PC-3 (cell line): ENCODE data around the gene TMEM54. TPM values are rescaled to one million over a fixed set of nuclear protein-coding genes. Genes with fewer than 3 reads are reported as not detected.

ENCODE experiments used
- ATAC-seq: fragments of 200-7000 bp; cut with Tn5 transposase; 2 replicates; pipeline ENCODE4 v1.9.1; 2020; ENCODE audit warnings: mild to moderate bottlenecking, moderate library complexity
- BruUV-seq: library from RNA; stranded (reverse); fragments of 400-500 nt; replicated peaks from 2 replicates; lab custom pipeline; 2021; lab: Mats Ljungman, UMichigan
- CTCF ChIA-PET: fragments of 300-600 bp; sonication (Branson Sonifier 250); formaldehyde crosslinking; loops from one replicate; lab custom pipeline; 2022; ENCODE audit warnings: antibody characterized with exemption; lab: Charles Lee
- POLR2A ChIA-PET: fragments of 300-600 bp; sonication (Branson Sonifier 250); formaldehyde crosslinking; loops from one replicate; lab custom pipeline; 2022; ENCODE audit warnings: antibody characterized with exemption; ENCODE audit not compliant: unreplicated experiment; lab: Charles Lee
- DNase-seq: peaks from one replicate; pipeline ENCODE4 v3.0.0-alpha.2; 2015
- H2AFZ ChIP-seq: fragments of 300-600 bp; sonication (generic); 2 replicates; pipeline ENCODE4 v1.6.0; 2016; ENCODE audit warnings: antibody characterized with exemption, low read length
- H3F3A ChIP-seq: fragments of 300-600 bp; sonication (generic); one replicate; pipeline ENCODE4 v1.6.0; 2017; ENCODE audit warnings: antibody characterized with exemption, low read length, control low read depth, mild to moderate bottlenecking; ENCODE audit not compliant: unreplicated experiment
- H3K27ac ChIP-seq: fragments of 300-600 bp; sonication (generic); 2 replicates; pipeline ENCODE4 v1.5.1; 2016; ENCODE audit warnings: mild to moderate bottlenecking, low read length
- H3K27me3 ChIP-seq: fragments of 300-600 bp; sonication (generic); 2 replicates; pipeline ENCODE4 v1.6.1; 2016; ENCODE audit warnings: low read length, mixed read lengths
- H3K36me3 ChIP-seq: fragments of 300-600 bp; sonication (generic); 2 replicates; pipeline ENCODE4 v1.6.1; 2016; ENCODE audit warnings: low read depth, mixed run types, low read length, mixed read lengths
- H3K4me1 ChIP-seq: fragments of 300-600 bp; sonication (generic); 2 replicates; pipeline ENCODE4 v1.5.1; 2016; ENCODE audit warnings: low read length; ENCODE audit not compliant: insufficient read depth
- H3K4me2 ChIP-seq: fragments of 300-600 bp; sonication (generic); 2 replicates; pipeline ENCODE4 v1.6.0; 2016; ENCODE audit warnings: low read length
- H3K4me3 ChIP-seq: fragments of 300-600 bp; sonication (generic); 2 replicates; pipeline ENCODE4 v1.5.1; 2016; ENCODE audit warnings: mild to moderate bottlenecking, low read length, mixed read lengths
- H3K79me2 ChIP-seq: fragments of 300-600 bp; sonication (generic); 2 replicates; pipeline ENCODE4 v1.6.1; 2017; ENCODE audit warnings: low read length, mixed read lengths
- H3K9ac ChIP-seq: fragments of 300-600 bp; sonication (generic); 2 replicates; pipeline ENCODE4 v1.6.0; 2016; ENCODE audit warnings: mild to moderate bottlenecking, low read length
- H3K9me2 ChIP-seq: fragments of 300-600 bp; sonication (generic); replicated peaks from 2 replicates; pipeline ENCODE4 v1.6.1; 2016; ENCODE audit warnings: mixed run types, low read length, mixed read lengths
- H3K9me3 ChIP-seq: fragments of 300-600 bp; sonication (generic); 2 replicates; pipeline ENCODE4 v1.6.1; 2016; ENCODE audit warnings: low read length, mixed read lengths
- H4K20me1 ChIP-seq: fragments of 300-600 bp; sonication (generic); 2 replicates; pipeline ENCODE4 v1.6.1; 2016; ENCODE audit warnings: low read length, mixed read lengths
- CTCF ChIP-seq: fragments of 300-600 bp; sonication (generic); conservative IDR thresholded peaks from 2 replicates; pipeline ENCODE4 v1.5.1; 2017; ENCODE audit warnings: antibody characterized with exemption, low read depth, mild to moderate bottlenecking, low read length
- EZH2 ChIP-seq: fragments of 300-600 bp; sonication (generic); IDR thresholded peaks from one replicate; pipeline ENCODE4 v1.6.1; 2017; ENCODE audit warnings: antibody characterized with exemption, mild to moderate bottlenecking, low read length; ENCODE audit not compliant: unreplicated experiment
- EZH2phosphoT487 ChIP-seq: fragments of 300-600 bp; sonication (generic); IDR thresholded peaks from 2 replicates; pipeline ENCODE4 v1.6.1; 2018; ENCODE audit warnings: mild to moderate bottlenecking, antibody characterized with exemption, low read length, borderline replicate concordance
- intact Hi-C: fragments of 100-400 bp; cut with micrococcal nuclease; formaldehyde crosslinking; loops from 2 replicates; pipeline ENCODE4 v1.9.0; 2023
- total RNA-seq: library from RNA; depleted of rRNA; stranded (reverse); fragments of >200 nt; gene quantifications from 2 replicates; pipeline ENCODE4 v1.2.3, GENCODE V29; 2014

TMEM54 gene
- total RNA-seq, 1 experiment from 2014 or later, result 175 TPM

DNA sequence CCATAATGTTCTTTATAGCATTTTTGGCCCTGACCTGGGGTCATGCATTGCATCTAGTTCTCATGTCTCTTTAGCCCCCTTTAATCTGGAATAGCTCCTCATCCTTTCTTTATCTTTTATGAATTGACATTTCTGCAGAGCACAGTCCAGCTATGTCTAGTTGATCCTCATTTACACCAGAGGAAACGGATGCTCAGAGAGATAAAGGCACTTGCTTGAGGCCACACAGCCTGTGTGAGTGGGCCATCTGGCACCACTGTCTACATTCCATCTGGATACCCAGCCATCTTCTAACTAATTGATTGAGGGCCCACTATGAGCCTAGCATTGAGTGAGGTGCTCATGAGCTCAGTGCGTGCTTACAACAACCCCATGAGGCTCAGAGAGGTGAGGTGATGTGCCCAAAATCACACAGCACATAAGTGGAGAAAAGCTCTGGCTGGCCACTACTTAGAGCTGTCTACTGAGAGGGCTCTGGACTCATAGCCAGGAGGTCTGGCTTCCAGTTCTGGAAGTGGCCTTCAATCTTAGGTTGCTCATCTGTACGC is 11.4 kb downstream of the TMEM54 start:
- H2AFZ ChIP-seq, result no peak overlapping the region
- BruUV-seq, result no TSS peak
- intact Hi-C loops, result no loop called here
- no peaks in the 10 kb centered on the region for H3K27me3 ChIP-seq
- CTCF ChIA-PET, result interaction anchor here (0.6 kb wide), 1 partner anchor 13 kb away, joined by 3 read pairs; no protein-coding TSS in a partner anchor
- no peak overlapping the region for H3K4me2 ChIP-seq
- DNase-seq (no peak), ATAC-seq (no peak)
- no peak for TF ChIP-seq EZH2
- no peak for TF ChIP-seq EZH2phosphoT487
- TF ChIP-seq CTCF, result no peak
- H3K9me2 ChIP-seq, result no peaks in the 10 kb centered on the region
- no peaks in the 10 kb centered on the region for H3K36me3 ChIP-seq
- no peaks in the 10 kb centered on the region for H3K79me2 ChIP-seq
- POLR2A ChIA-PET, result interaction anchor here (0.6 kb wide), 1 partner anchor 340 kb away, joined by 3 read pairs; no protein-coding TSS in a partner anchor
- H3K9me3 ChIP-seq, result no peaks in the 10 kb centered on the region
- no peak overlapping the region for H3K9ac ChIP-seq
- no peaks in the 10 kb centered on the region for H3K4me1 ChIP-seq
- no peaks in the 10 kb centered on the region for H4K20me1 ChIP-seq
- no peak overlapping the region for H3K4me3 ChIP-seq
- no peak overlapping the region for H3K27ac ChIP-seq
- H3F3A ChIP-seq, result no peaks in the 10 kb centered on the region

DNA sequence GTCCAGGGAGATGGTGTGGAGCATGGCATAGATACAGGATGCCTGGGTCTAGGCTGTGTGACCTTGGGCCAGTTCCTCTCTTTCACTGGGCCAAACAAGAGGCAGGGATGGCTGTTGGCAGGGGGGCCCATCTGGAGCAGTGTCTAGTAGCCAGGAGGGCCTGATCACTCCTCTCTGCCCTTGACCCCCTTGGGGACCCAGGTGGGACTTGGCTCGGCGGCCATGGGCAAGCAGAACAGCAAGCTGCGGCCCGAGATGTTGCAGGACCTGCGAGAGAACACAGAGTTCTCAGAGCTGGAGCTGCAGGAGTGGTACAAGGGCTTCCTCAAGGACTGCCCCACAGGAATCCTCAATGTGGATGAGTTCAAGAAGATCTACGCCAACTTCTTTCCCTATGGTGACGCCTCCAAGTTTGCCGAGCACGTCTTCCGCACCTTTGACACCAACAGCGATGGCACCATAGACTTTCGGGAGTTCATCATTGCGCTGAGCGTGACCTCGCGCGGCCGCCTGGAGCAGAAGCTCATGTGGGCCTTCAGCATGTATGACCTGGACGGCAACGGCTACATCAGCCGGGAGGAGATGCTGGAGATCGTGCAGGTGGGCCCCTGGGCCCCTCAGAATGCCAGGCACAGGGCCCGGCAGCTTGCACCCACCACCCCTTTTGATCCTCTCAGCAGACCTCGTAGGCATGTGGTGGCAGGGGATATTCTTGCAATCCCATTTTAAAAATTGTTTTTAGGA is 12.3 kb downstream of the TMEM54 start:
- Histone ChIP-seq H3K4me1 (no peaks in the 10 kb centered on the region), H3F3A (no peaks in the 10 kb centered on the region), H3K9ac (no peak overlapping the region), H3K4me3 (no peak overlapping the region), H3K36me3 (no peaks in the 10 kb centered on the region), H3K9me3 (no peaks in the 10 kb centered on the region), H3K27ac (no peak overlapping the region), H3K9me2 (no peaks in the 10 kb centered on the region), H2AFZ (no peak overlapping the region), H3K79me2 (no peaks in the 10 kb centered on the region), H4K20me1 (no peaks in the 10 kb centered on the region), H3K4me2 (no peak overlapping the region), H3K27me3 (no peaks in the 10 kb centered on the region)
- no TSS peak for BruUV-seq
- no peak for ATAC-seq
- POLR2A ChIA-PET, result interaction anchor here (0.6 kb wide), 1 partner anchor 52 kb away, joined by 4 read pairs; no protein-coding TSS in a partner anchor
- intact Hi-C loops, result no loop called here
- CTCF ChIA-PET, result no interaction called here
- DNase-seq, result no peak
- TF ChIP-seq CTCF, result no peak
- no peak for TF ChIP-seq EZH2phosphoT487
- TF ChIP-seq EZH2, result no peak

DNA sequence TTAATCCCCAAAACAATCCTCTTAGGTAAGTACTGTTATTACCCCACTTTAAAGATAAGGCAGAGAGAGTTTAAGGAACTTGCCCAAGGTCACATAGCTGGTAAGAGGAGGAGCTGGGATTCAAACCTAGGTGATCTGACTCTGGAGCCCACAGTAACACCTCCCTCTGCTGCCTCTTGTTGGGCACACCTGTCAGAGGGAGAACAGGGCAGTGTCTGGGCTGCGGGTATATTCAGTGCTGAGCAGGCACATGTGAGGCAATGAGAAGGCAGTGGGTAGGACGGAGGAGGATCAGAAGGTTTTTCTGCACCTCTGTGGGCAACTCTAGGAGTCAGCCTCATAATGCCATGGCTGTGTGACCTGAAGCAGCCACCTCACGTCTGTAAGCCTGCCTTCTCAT is 13.1 kb downstream of the TMEM54 start:
- Histone ChIP-seq H3K27ac (no peak overlapping the region), H3K4me1 (no peaks in the 10 kb centered on the region), H3K79me2 (no peaks in the 10 kb centered on the region), H3K4me2 (no peak overlapping the region), H3K27me3 (no peaks in the 10 kb centered on the region), H3K9me3 (no peaks in the 10 kb centered on the region), H3K9ac (no peak overlapping the region), H3K4me3 (no peak overlapping the region), H3F3A (no peaks in the 10 kb centered on the region), H2AFZ (no peak overlapping the region), H4K20me1 (no peaks in the 10 kb centered on the region), H3K9me2 (no peaks in the 10 kb centered on the region), H3K36me3 (no peaks in the 10 kb centered on the region)
- no peak for DNase-seq
- intact Hi-C loops, result no loop called here
- no peak for TF ChIP-seq EZH2phosphoT487
- no peak for TF ChIP-seq EZH2
- TF ChIP-seq CTCF, result no peak
- CTCF ChIA-PET, result no interaction called here
- ATAC-seq, result no peak
- POLR2A ChIA-PET, result interaction anchor here (0.6 kb wide), 1 partner anchor 52 kb away, joined by 4 read pairs; no protein-coding TSS in a partner anchor
- no TSS peak for BruUV-seq
